KBM-7 (cell line): ENCODE data around the gene LOXL4.

Source experiments
- DNase-seq: peaks from one replicate; pipeline ENCODE4 v3.0.0-alpha.2; 2015
- in situ Hi-C: fragments of 300-500 bp; cut with MboI; formaldehyde crosslinking; loops from 2 replicates; pipeline ENCODE4 v1.14.3; 2020; ENCODE audit warnings: low sequenced_read_pairs, low pct_unique_long_range_greater_than_20kb, mixed read lengths

Gene LOXL4

DNA sequence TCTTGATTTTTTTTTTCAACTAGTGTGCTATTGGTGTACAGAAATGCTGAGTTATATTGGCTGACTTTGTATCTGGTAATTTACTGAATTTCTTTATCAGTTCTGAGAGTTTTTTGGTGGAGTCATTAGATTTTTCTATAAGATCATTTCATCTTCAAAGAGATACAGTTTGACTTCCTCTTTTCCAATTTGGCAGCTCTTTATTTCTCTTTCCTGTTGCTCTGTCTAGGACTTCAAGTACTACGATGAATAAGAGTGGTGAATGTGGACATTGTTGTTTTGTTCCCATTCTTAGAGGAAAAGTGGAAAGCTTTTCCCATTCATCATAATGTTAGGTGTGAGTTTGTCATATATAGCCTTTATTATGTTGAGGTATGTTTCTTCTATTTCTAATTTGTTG, 50.2 kb downstream of the LOXL4 start:
- in situ Hi-C loops: no loop called here
- peak; percentile 43 for DNase-seq

GRCh38 chr10:98215373-98215772, 52.6 kb downstream of the LOXL4 start:
- no peak for DNase-seq
- in situ Hi-C loops: no loop called here

- DNase-seq: no peak
- in situ Hi-C loops: no loop called here
Measured at GRCh38 chr10:98213740-98214139, 54.3 kb downstream of the LOXL4 start.

- in situ Hi-C loops: no loop called here
- DNase-seq: no peak
Measured at GRCh38 chr10:98212196-98212595, 55.8 kb downstream of the LOXL4 start.

DNA sequence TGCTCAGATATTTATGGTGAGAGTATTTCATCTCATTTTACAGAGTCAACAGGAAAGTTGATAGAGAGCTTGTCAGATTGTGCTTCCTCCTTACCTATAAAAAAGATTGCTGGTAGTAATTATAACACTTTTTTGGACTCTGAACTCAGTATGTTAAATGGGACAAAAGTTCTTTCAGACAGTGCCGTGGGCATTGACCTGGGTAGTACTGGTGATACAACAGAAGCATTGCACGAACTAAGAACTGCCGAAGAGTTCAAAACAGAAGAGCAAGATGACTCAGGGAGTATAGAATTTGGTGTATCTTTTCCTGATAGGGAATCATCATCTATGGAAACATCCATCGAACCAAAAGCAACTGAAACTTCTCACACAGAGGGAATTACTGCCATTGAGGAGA, 58.6 kb downstream of the LOXL4 start:
- no peak for DNase-seq

GRCh38 chr10:98208925-98209324, 59.1 kb downstream of the LOXL4 start:
- in situ Hi-C loops: no loop called here
- DNase-seq: no peak

More for the DNA sequence above, 58.6 kb downstream of the LOXL4 start:
- in situ Hi-C loops: no loop called here

- DNase-seq: no peak
- in situ Hi-C loops: no loop called here
Measured at GRCh38 chr10:98205351-98205750, 62.6 kb downstream of the LOXL4 start.

DNA sequence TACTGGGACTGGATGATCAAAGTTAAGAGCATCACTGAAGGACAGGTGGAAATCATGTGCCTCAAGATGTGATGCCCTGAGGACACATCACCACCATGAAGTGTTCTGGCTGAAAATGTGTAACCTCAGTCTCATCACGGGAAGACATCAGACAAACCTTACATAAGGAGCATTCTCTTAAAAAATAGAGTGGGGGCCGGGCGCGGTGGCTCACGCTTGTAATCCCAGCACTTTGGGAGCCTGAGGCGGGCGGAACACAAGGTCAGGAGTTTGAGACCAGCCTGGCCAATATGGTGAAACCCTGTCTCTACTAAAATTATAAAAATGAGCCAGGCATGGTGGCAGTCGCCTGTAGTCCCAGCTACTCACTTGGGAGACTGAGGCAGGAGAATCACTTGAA, 65.6 kb downstream of the LOXL4 start:
- in situ Hi-C loops: no loop called here
- no peak for DNase-seq

GRCh38 chr10:98201760-98202159, 66.2 kb downstream of the LOXL4 start:
- in situ Hi-C loops: no loop called here
- no peak for DNase-seq
